Esophagus mucosa (tissue), 1 donor: ENCODE data around the gene TMPRSS6. TPM values are rescaled to one million over a fixed set of nuclear protein-coding genes. Genes with fewer than 3 reads are reported as not detected.

ENCODE experiments used
- ATAC-seq: fragments of 200-7000 bp; cut with Tn5 transposase; one replicate; pipeline ENCODE4 v1.9.1; 2020
- total RNA-seq: library from RNA; stranded (reverse); gene quantifications from one replicate; pipeline ENCODE4 v1.2.4, GENCODE V29; 2023
- donor health status: DM: yes; HTN: yes; CAD: no.

Gene TMPRSS6
- total RNA-seq, 1 donor from 2014 or later = not detected

GRCh38 chr22:37064553-37064952 lies 45.0 kb downstream of the TMPRSS6 start:
- no peak for ATAC-seq

- no peak for ATAC-seq
Observed at GRCh38 chr22:37063431-37064420, 45.8 kb downstream of the TMPRSS6 start.

- no peak for ATAC-seq
Observed at GRCh38 chr22:37062702-37063381, 46.7 kb downstream of the TMPRSS6 start.

- no peak for ATAC-seq
Observed at GRCh38 chr22:37062376-37062675, 47.2 kb downstream of the TMPRSS6 start.

GRCh38 chr22:37061611-37062375 lies 47.7 kb downstream of the TMPRSS6 start:
- ATAC-seq = no peak

GRCh38 chr22:37060801-37061610 lies 48.5 kb downstream of the TMPRSS6 start:
- no peak for ATAC-seq

GRCh38 chr22:37059876-37060449 lies 49.5 kb downstream of the TMPRSS6 start:
- ATAC-seq = no peak

- no peak for ATAC-seq
Observed at GRCh38 chr22:37058917-37059701, 50.4 kb downstream of the TMPRSS6 start.

GRCh38 chr22:37057796-37058510 lies 51.6 kb downstream of the TMPRSS6 start:
- ATAC-seq = no peak

GRCh38 chr22:37057226-37057625 lies 52.3 kb downstream of the TMPRSS6 start:
- no peak for ATAC-seq

GRCh38 chr22:37056246-37056645 lies 53.3 kb downstream of the TMPRSS6 start:
- ATAC-seq = no peak

GRCh38 chr22:37054600-37055365 lies 54.7 kb downstream of the TMPRSS6 start:
- no peak for ATAC-seq

GRCh38 chr22:37054056-37054395 lies 55.5 kb downstream of the TMPRSS6 start:
- no peak for ATAC-seq

GRCh38 chr22:37053310-37054055 lies 56.0 kb downstream of the TMPRSS6 start:
- peak; percentile 24 for ATAC-seq

- ATAC-seq = no peak
Observed at GRCh38 chr22:37052386-37053309, 56.9 kb downstream of the TMPRSS6 start.

GRCh38 chr22:37051391-37052385 lies 57.8 kb downstream of the TMPRSS6 start, which contains the start of gene KCTD17:
TSS of gene KCTD17 (plus strand) at chr22:37051742. CDS start at chr22:37051761, 19 bp downstream.
- ATAC-seq = peak; percentile 60
